Measurements from ENCODE around the gene CFLAR. TPM values are rescaled to one million over a fixed set of nuclear protein-coding genes. Genes with fewer than 3 reads are reported as not detected.
"Not testable (repeated sequence)": the region's sequence is repeated elsewhere in the genome, so short reads cannot be mapped to it uniquely, and the experiment has no call there.

CFLAR gene
- polyA plus RNA-seq, 6 donors from 2014 or later, result 12.8 to 53.3 (median 46.8) TPM

- DNase-seq (no peak), ATAC-seq (ENCODE audit: low read depth in 2 of 2) (no peak)
- H3K36me3 Mint-ChIP-seq, result peaks cover 2 to 7% of the 10 kb centered on the region in 2 donors
- peak overlapping the region; percentile 53 to 97 (median 90) for H3K27ac Mint-ChIP-seq
- no peaks in the 10 kb centered on the region for H3K9me3 Mint-ChIP-seq
- H3K4me1 Mint-ChIP-seq, result peaks cover 61 to 89% (median 74%) of the 10 kb centered on the region in 3 donors
- H3K27me3 Mint-ChIP-seq, result no peaks in the 10 kb centered on the region
- H3K4me3 Mint-ChIP-seq, result peak overlapping the region; percentile 47 to 95 (median 82)
Measured at GRCh38 chr2:201127570-201127969, 11.6 kb downstream of the CFLAR start.

- Mint-ChIP-seq H3K4me1 (peaks cover 64 to 89% (median 74%) of the 10 kb centered on the region in 3 donors), H3K4me3 (peak overlapping the region in 1 of 8 donors; percentile 95), H3K9me3 (no peaks in the 10 kb centered on the region), H3K36me3 (peaks cover 7 to 11% of the 10 kb centered on the region in 2 donors), H3K27me3 (no peaks in the 10 kb centered on the region), H3K27ac (peak overlapping the region in 3 of 6 donors; percentile 89 to 97 (median 93))
- DNase-seq, result no peak
- no peak for ATAC-seq (ENCODE audit: low read depth in 2 of 2)
Measured at GRCh38 chr2:201128033-201128432, 12.1 kb downstream of the CFLAR start.

GRCh38 chr2:201128933-201129505 is 13.1 kb downstream of the CFLAR start:
- DNase-seq, result no peak
- Mint-ChIP-seq H3K27me3 (no peaks in the 10 kb centered on the region), H3K4me3 (peak overlapping the region in 6 of 8 donors; percentile 13 to 81 (median 41)), H3K36me3 (peaks cover 11 to 15% of the 10 kb centered on the region in 2 donors), H3K4me1 (peaks cover 64 to 83% (median 72%) of the 10 kb centered on the region in 3 donors), H3K9me3 (no peaks in the 10 kb centered on the region), H3K27ac (peak overlapping the region; percentile 67 to 93 (median 88))
- ATAC-seq (ENCODE audit: low read depth in 2 of 2), result no peak

GRCh38 chr2:201130524-201131186 is 14.7 kb downstream of the CFLAR start:
- ATAC-seq (ENCODE audit: low read depth in 2 of 2) (no peak), DNase-seq (no peak)
- Mint-ChIP-seq H3K4me1 (peaks cover 48 to 67% (median 56%) of the 10 kb centered on the region in 3 donors), H3K4me3 (peak overlapping the region in 2 of 8 donors; percentile 5 to 23), H3K27me3 (no peaks in the 10 kb centered on the region), H3K9me3 (no peaks in the 10 kb centered on the region), H3K36me3 (peaks cover 11 to 21% of the 10 kb centered on the region in 2 donors), H3K27ac (peak overlapping the region in 5 of 6 donors; percentile 63 to 88 (median 65))

- H3K27me3 Mint-ChIP-seq, result no peaks in the 10 kb centered on the region
- no peaks in the 10 kb centered on the region for H3K9me3 Mint-ChIP-seq
- peak overlapping the region in 4 of 6 donors; percentile 25 to 90 (median 60) for H3K27ac Mint-ChIP-seq
- peak in 1 of 2 donors; percentile 32 for ATAC-seq (ENCODE audit: low read depth in 2 of 2)
- DNase-seq, result no peak
- H3K4me3 Mint-ChIP-seq, result no peak overlapping the region
- H3K36me3 Mint-ChIP-seq, result peaks cover 14 to 29% of the 10 kb centered on the region in 2 donors
- H3K4me1 Mint-ChIP-seq, result peaks cover 37 to 48% (median 37%) of the 10 kb centered on the region in 3 donors
Measured at GRCh38 chr2:201132518-201132917, 16.6 kb downstream of the CFLAR start.

GRCh38 chr2:201135386-201135785 is 19.4 kb downstream of the CFLAR start:
- Mint-ChIP-seq H3K27ac (peak overlapping the region in 3 of 6 donors; percentile 16 to 47 (median 42)), H3K4me1 (peaks cover 24 to 34% (median 26%) of the 10 kb centered on the region in 3 donors), H3K4me3 (no peak overlapping the region), H3K9me3 (no peaks in the 10 kb centered on the region), H3K36me3 (peaks cover 18 to 26% of the 10 kb centered on the region in 2 donors), H3K27me3 (no peaks in the 10 kb centered on the region)
- no peak for DNase-seq
- no peak for ATAC-seq (ENCODE audit: low read depth in 2 of 2)

GRCh38 chr2:201136889-201137321 is 20.9 kb downstream of the CFLAR start:
- ATAC-seq (ENCODE audit: low read depth in 2 of 2) (no peak), DNase-seq (no peak)
- Mint-ChIP-seq H3K27me3 (no peaks in the 10 kb centered on the region), H3K4me1 (peaks cover 16 to 19% (median 17%) of the 10 kb centered on the region in 3 donors), H3K36me3 (peaks cover 18 to 36% of the 10 kb centered on the region in 2 donors), H3K4me3 (no peak overlapping the region), H3K27ac (no peak overlapping the region), H3K9me3 (no peaks in the 10 kb centered on the region)

- Mint-ChIP-seq H3K27me3 (no peaks in the 10 kb centered on the region), H3K27ac (peak overlapping the region in 2 of 6 donors; percentile 28 to 74), H3K4me1 (peaks cover 11 to 12% (median 11%) of the 10 kb centered on the region in 3 donors), H3K9me3 (no peaks in the 10 kb centered on the region), H3K36me3 (peaks cover 14 to 32% of the 10 kb centered on the region in 2 donors), H3K4me3 (peak overlapping the region in 1 of 8 donors; percentile 29)
- DNase-seq (no peak), ATAC-seq (ENCODE audit: low read depth in 2 of 2) (no peak)
Measured at GRCh38 chr2:201137505-201138400, 21.8 kb downstream of the CFLAR start.

GRCh38 chr2:201138401-201138970 is 22.5 kb downstream of the CFLAR start:
- H3K27me3 Mint-ChIP-seq, result no peaks in the 10 kb centered on the region
- H3K9me3 Mint-ChIP-seq, result no peaks in the 10 kb centered on the region
- H3K4me1 Mint-ChIP-seq, result peaks cover 3 to 5% (median 5%) of the 10 kb centered on the region in 3 donors
- H3K27ac Mint-ChIP-seq, result peak overlapping the region in 2 of 6 donors; percentile 50 to 79
- peaks cover 7 to 25% of the 10 kb centered on the region in 2 donors for H3K36me3 Mint-ChIP-seq
- ATAC-seq (ENCODE audit: low read depth in 2 of 2) (no peak), DNase-seq (no peak)
- no peak overlapping the region for H3K4me3 Mint-ChIP-seq

- H3K4me3 Mint-ChIP-seq; H3K4me1 Mint-ChIP-seq; DNase-seq; ATAC-seq (ENCODE audit: low read depth in 2 of 2); H3K9me3 Mint-ChIP-seq; H3K27me3 Mint-ChIP-seq: not testable (repeated sequence)
- Mint-ChIP-seq H3K36me3 (peaks cover 7 to 25% of the 10 kb centered on the region in 2 donors), H3K27ac (peak overlapping the region in 4 of 6 donors; percentile 47 to 79 (median 74))
Measured at GRCh38 chr2:201138986-201139781, 23.2 kb downstream of the CFLAR start.

- no peaks in the 10 kb centered on the region for H3K9me3 Mint-ChIP-seq
- peaks cover 7 to 24% of the 10 kb centered on the region in 2 donors for H3K36me3 Mint-ChIP-seq
- DNase-seq, result no peak
- no peak overlapping the region for H3K4me3 Mint-ChIP-seq
- ATAC-seq (ENCODE audit: low read depth in 2 of 2), result no peak
- H3K27ac Mint-ChIP-seq, result no peak overlapping the region
- H3K4me1 Mint-ChIP-seq, result peaks cover 3 to 5% (median 4%) of the 10 kb centered on the region in 3 donors
- no peaks in the 10 kb centered on the region for H3K27me3 Mint-ChIP-seq
Measured at GRCh38 chr2:201139836-201140604, 24.1 kb downstream of the CFLAR start.

Measured in naive B cell (primary cell).